ENCODE results near the gene AFAP1L2. TPM values are rescaled to one million over a fixed set of nuclear protein-coding genes. Genes with fewer than 3 reads are reported as not detected.

Gene AFAP1L2
- total RNA-seq, 2 experiments from 2014 or later, result 1.4 to 2.0 TPM

GRCh38 chr10:114408112-114408967 lies 4.0 kb upstream of the AFAP1L2 start:
- POLR2A ChIA-PET, result no interaction called here

GRCh38 chr10:114406455-114406854 lies 2.2 kb upstream of the AFAP1L2 start:
- POLR2A ChIA-PET, result no interaction called here
- intact Hi-C loops (cut with DNase I, micrococcal nuclease), result no loop called here
- ATAC-seq, result no peak

More at GRCh38 chr10:114408112-114408967, 4.0 kb upstream of the AFAP1L2 start:
- intact Hi-C loops (cut with DNase I, micrococcal nuclease), result no loop called here
- CTCF ChIA-PET, result interaction anchor here (1.0 kb wide), 1 partner anchor 289 kb away, joined by 3 read pairs; no protein-coding TSS in a partner anchor
- ATAC-seq (no peak), DNase-seq (no peak)
- Mint-ChIP-seq H3K27ac (no peak overlapping the region), H3K9me3 (ENCODE audit: low read depth) (no peaks in the 10 kb centered on the region), H3K4me3 (no peak overlapping the region), H3K36me3 (ENCODE audit: low read depth) (no peaks in the 10 kb centered on the region), H3K27me3 (peaks cover 28% of the 10 kb centered on the region), H3K4me1 (peaks cover 6% of the 10 kb centered on the region)

GRCh38 chr10:114405011-114405350 lies 679 bp upstream of the AFAP1L2 start:
- CTCF ChIA-PET, result no interaction called here
- H3K9me3 Mint-ChIP-seq (ENCODE audit: low read depth), result no peaks in the 10 kb centered on the region
- intact Hi-C loops (cut with DNase I, micrococcal nuclease), result no loop called here
- ATAC-seq (no peak), DNase-seq (no peak)
- no peak overlapping the region for H3K27ac Mint-ChIP-seq
- POLR2A ChIA-PET, result no interaction called here
- H3K36me3 Mint-ChIP-seq (ENCODE audit: low read depth), result no peaks in the 10 kb centered on the region
- H3K4me1 Mint-ChIP-seq, result peaks cover 10% of the 10 kb centered on the region
- H3K27me3 Mint-ChIP-seq, result peaks cover 46% of the 10 kb centered on the region
- H3K4me3 Mint-ChIP-seq, result no peak overlapping the region

More at GRCh38 chr10:114406455-114406854, 2.2 kb upstream of the AFAP1L2 start:
- Mint-ChIP-seq H3K4me1 (peaks cover 10% of the 10 kb centered on the region), H3K4me3 (no peak overlapping the region), H3K27ac (no peak overlapping the region), H3K36me3 (ENCODE audit: low read depth) (no peaks in the 10 kb centered on the region), H3K27me3 (peaks cover 38% of the 10 kb centered on the region), H3K9me3 (ENCODE audit: low read depth) (no peaks in the 10 kb centered on the region)
- CTCF ChIA-PET, result interaction anchor here (0.8 kb wide), 1 partner anchor 256 kb away, joined by 3 read pairs; no protein-coding TSS in a partner anchor
- DNase-seq, result no peak

GRCh38 chr10:114403541-114404161 lies 651 bp downstream of the AFAP1L2 start:
- no peaks in the 10 kb centered on the region for H3K36me3 Mint-ChIP-seq (ENCODE audit: low read depth)
- CTCF ChIA-PET, result interaction anchor here (0.7 to 0.8 kb wide), 2 partner anchors 14 to 100 kb away, joined by 3 to 4 read pairs; no protein-coding TSS in a partner anchor
- H3K9me3 Mint-ChIP-seq (ENCODE audit: low read depth), result no peaks in the 10 kb centered on the region
- POLR2A ChIA-PET, result no interaction called here
- intact Hi-C loops (cut with DNase I, micrococcal nuclease), result no loop called here
- H3K4me1 Mint-ChIP-seq, result peaks cover 10% of the 10 kb centered on the region
- DNase-seq (no peak), ATAC-seq (peak; percentile 33)
- H3K27ac Mint-ChIP-seq, result no peak overlapping the region
- peaks cover 54% of the 10 kb centered on the region for H3K27me3 Mint-ChIP-seq
- H3K4me3 Mint-ChIP-seq, result no peak overlapping the region

- Mint-ChIP-seq H3K4me3 (no peak overlapping the region), H3K36me3 (ENCODE audit: low read depth) (no peaks in the 10 kb centered on the region), H3K27me3 (peaks cover 56% of the 10 kb centered on the region), H3K4me1 (peaks cover 10% of the 10 kb centered on the region), H3K27ac (no peak overlapping the region), H3K9me3 (ENCODE audit: low read depth) (no peaks in the 10 kb centered on the region)
- DNase-seq (no peak), ATAC-seq (no peak)
- ChIA-PET CTCF (interaction anchor here (0.8 to 1.1 kb wide), 2 partner anchors 13 to 99 kb away, joined by 3 to 4 read pairs; no protein-coding TSS in a partner anchor), POLR2A (no interaction called here)
- intact Hi-C loops (cut with DNase I, micrococcal nuclease), result no loop called here
These were observed 1.3 kb downstream of the AFAP1L2 start for GRCh38 chr10:114402871-114403540.

GRCh38 chr10:114402233-114402632 lies 2.1 kb downstream of the AFAP1L2 start:
- no peak for DNase-seq
- no peak for ATAC-seq
- no peaks in the 10 kb centered on the region for H3K9me3 Mint-ChIP-seq (ENCODE audit: low read depth)
- H3K27ac Mint-ChIP-seq, result no peak overlapping the region
- ChIA-PET POLR2A (no interaction called here), CTCF (interaction anchor here (1.1 kb wide), 1 partner anchor 98 kb away, joined by 3 read pairs; no protein-coding TSS in a partner anchor)
- no peaks in the 10 kb centered on the region for H3K36me3 Mint-ChIP-seq (ENCODE audit: low read depth)
- peaks cover 10% of the 10 kb centered on the region for H3K4me1 Mint-ChIP-seq
- no peak overlapping the region for H3K4me3 Mint-ChIP-seq
- intact Hi-C loops (cut with DNase I, micrococcal nuclease), result no loop called here
- H3K27me3 Mint-ChIP-seq, result peaks cover 55% of the 10 kb centered on the region

GRCh38 chr10:114401195-114401791 lies 3.0 kb downstream of the AFAP1L2 start:
- CTCF ChIA-PET, result no interaction called here
- Mint-ChIP-seq H3K27ac (no peak overlapping the region), H3K9me3 (ENCODE audit: low read depth) (no peaks in the 10 kb centered on the region), H3K4me1 (peaks cover 10% of the 10 kb centered on the region), H3K36me3 (ENCODE audit: low read depth) (no peaks in the 10 kb centered on the region), H3K4me3 (no peak overlapping the region), H3K27me3 (peaks cover 55% of the 10 kb centered on the region)
- intact Hi-C loops (cut with DNase I, micrococcal nuclease), result no loop called here
- POLR2A ChIA-PET, result no interaction called here
- DNase-seq, result no peak
- ATAC-seq, result no peak

- H3K27me3 Mint-ChIP-seq, result peaks cover 45% of the 10 kb centered on the region
- ChIA-PET POLR2A (no interaction called here), CTCF (interaction anchor here (0.7 to 0.9 kb wide), 2 partner anchors 48 to 62 kb away, joined by 3 read pairs; no protein-coding TSS in a partner anchor)
These were observed 4.2 kb downstream of the AFAP1L2 start for GRCh38 chr10:114400091-114400490.

GRCh38 chr10:114399576-114399975 lies 4.7 kb downstream of the AFAP1L2 start:
- CTCF ChIA-PET, result interaction anchor here (0.6 kb wide), 1 partner anchor 1333 kb away, joined by 4 read pairs; no protein-coding TSS in a partner anchor
- Mint-ChIP-seq H3K9me3 (ENCODE audit: low read depth) (no peaks in the 10 kb centered on the region), H3K4me1 (peaks cover 6% of the 10 kb centered on the region), H3K27me3 (peaks cover 42% of the 10 kb centered on the region), H3K36me3 (ENCODE audit: low read depth) (no peaks in the 10 kb centered on the region), H3K4me3 (no peak overlapping the region), H3K27ac (no peak overlapping the region)
- ATAC-seq (no peak), DNase-seq (no peak)
- POLR2A ChIA-PET, result no interaction called here
- intact Hi-C loops (cut with DNase I, micrococcal nuclease), result no loop called here

More at GRCh38 chr10:114400091-114400490, 4.2 kb downstream of the AFAP1L2 start:
- no peak overlapping the region for H3K27ac Mint-ChIP-seq
- intact Hi-C loops (cut with DNase I, micrococcal nuclease), result no loop called here
- H3K4me3 Mint-ChIP-seq, result no peak overlapping the region
- no peaks in the 10 kb centered on the region for H3K9me3 Mint-ChIP-seq (ENCODE audit: low read depth)
- DNase-seq (no peak), ATAC-seq (no peak)
- no peaks in the 10 kb centered on the region for H3K36me3 Mint-ChIP-seq (ENCODE audit: low read depth)
- H3K4me1 Mint-ChIP-seq, result peaks cover 9% of the 10 kb centered on the region

- DNase-seq (no peak), ATAC-seq (no peak)
- Mint-ChIP-seq H3K36me3 (ENCODE audit: low read depth) (no peaks in the 10 kb centered on the region), H3K27me3 (peaks cover 45% of the 10 kb centered on the region), H3K4me3 (no peak overlapping the region), H3K9me3 (ENCODE audit: low read depth) (no peaks in the 10 kb centered on the region), H3K4me1 (peaks cover 4% of the 10 kb centered on the region), H3K27ac (no peak overlapping the region)
- CTCF ChIA-PET, result interaction anchor here (2.1 to 2.2 kb wide), 2 partner anchors 11 to 95 kb away, joined by 10 read pairs; no protein-coding TSS in a partner anchor
- intact Hi-C loops (cut with DNase I, micrococcal nuclease), result no loop called here
- POLR2A ChIA-PET, result no interaction called here
These were observed 5.5 kb downstream of the AFAP1L2 start for GRCh38 chr10:114398587-114399331.
